ENCODE data around the gene PROX1. TPM values are rescaled to one million over a fixed set of nuclear protein-coding genes. Genes with fewer than 3 reads are reported as not detected.

PROX1 gene
- total RNA-seq, 1 experiment from 2014 or later = not detected

DNA sequence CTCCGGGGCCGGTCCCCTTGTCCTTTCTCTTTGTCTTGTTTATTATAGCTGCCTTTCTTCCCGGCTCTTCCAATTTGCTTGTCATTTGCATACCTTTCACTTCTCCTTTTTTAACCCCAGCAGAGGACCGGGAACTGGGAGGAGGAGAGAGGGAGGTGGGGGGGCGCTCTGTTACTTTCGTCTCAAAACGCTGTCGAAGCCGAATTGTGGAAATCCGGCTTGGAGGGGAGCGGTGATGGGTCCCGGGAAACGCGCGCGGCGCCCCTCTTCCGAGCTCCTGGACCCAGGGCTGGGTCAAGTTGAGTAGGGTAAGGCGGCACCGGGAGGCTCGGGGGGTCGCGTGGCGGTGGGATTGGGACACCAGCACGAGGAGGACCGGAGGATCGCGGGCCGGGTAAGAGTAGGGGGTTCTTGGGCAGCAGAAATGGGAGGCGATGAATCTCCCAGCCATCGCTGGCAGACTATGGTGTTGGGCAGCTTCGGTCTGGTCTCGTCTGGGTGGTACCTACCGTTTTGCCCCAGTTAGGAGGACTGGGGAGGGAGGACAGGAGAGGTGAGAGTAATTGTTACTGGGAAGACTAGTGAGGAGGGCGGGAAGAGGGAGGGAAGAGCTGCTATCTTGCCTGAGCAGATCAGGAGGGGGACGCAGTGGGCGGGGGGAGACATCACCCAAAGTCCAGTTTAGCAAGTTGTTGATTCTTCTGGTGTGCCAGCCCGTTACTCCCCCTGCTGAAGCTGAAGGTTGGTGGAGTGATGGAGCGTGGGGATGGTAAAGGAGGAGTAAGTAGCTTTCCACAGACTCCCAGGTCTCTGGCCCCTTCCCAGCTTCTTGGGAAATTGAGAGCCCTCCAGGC lies 1.5 kb downstream of the PROX1 start:
- no peaks in the 10 kb centered on the region for H3K9me3 ChIP-seq
- no peaks in the 10 kb centered on the region for H3K36me3 ChIP-seq
- H3K4me3 ChIP-seq = peak overlapping the region; percentile 42
- no peak for DNase-seq
- H3K27me3 ChIP-seq = peaks cover 86% of the 10 kb centered on the region

DNA sequence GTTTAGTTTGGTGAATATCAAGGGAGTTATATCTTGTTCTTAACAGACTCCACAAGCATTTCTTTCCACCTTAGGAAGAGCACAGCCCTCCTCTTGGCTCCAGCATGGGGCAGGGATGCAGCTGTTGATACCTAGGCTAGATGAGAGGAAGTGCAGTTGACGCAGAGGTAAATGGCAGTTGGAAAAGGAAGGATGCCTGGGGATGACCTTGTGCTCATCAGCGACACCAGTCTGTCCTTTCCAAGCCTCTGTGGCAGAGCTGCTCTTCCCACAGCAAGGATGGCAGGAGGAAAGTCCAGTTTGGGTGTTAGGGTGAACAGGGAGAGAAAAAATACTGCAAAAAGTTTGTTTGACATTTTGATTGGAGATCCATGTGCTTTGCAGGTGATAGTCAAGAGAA lies 6.2 kb downstream of the PROX1 start:
- no peak for DNase-seq
- Histone ChIP-seq H3K27me3 (peaks cover 49% of the 10 kb centered on the region), H3K4me3 (no peak overlapping the region), H3K36me3 (no peaks in the 10 kb centered on the region), H3K9me3 (no peaks in the 10 kb centered on the region)

DNA sequence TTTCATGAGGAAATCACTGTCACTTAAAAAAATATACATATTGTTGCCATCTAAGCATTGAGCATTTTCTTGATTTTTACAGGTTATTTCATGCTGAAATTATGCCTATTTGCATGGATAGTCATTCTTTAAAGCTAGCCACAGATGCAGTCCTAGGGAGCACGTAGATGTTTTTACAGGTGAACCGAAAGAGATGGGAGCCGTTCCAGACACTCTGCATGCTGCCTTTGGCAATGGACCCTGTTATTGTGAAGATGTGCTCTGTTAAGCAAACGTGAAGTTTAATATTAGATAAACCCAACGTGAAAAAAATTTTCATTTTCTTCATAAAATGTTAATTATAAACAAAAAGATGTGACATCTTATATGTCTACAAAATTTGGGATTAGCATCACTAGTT lies 7.1 kb downstream of the PROX1 start:
- H3K4me3 ChIP-seq = no peak overlapping the region
- no peaks in the 10 kb centered on the region for H3K9me3 ChIP-seq
- DNase-seq = no peak
- H3K36me3 ChIP-seq = no peaks in the 10 kb centered on the region
- peaks cover 42% of the 10 kb centered on the region for H3K27me3 ChIP-seq

DNA sequence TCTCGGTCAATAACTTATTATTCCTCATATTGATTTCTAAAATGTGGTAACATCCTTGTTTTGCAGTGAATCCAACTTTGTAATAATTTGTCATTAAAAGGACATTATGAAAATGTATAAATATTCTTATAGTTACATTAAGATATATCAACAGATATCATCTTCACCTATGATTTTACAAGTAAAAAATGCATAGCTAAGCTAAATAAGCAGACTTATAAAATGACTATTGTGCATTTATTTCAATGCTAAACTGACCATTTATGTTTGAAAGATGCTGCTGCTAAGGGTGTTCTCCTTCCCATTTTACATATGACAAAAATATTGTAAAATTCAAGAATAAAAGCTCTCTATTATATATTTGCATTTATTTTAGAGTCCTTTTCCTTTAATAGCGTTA lies 7.8 kb downstream of the PROX1 start:
- Histone ChIP-seq H3K9me3 (no peaks in the 10 kb centered on the region), H3K36me3 (no peaks in the 10 kb centered on the region), H3K4me3 (no peak overlapping the region), H3K27me3 (peaks cover 38% of the 10 kb centered on the region)
- no peak for DNase-seq

DNA sequence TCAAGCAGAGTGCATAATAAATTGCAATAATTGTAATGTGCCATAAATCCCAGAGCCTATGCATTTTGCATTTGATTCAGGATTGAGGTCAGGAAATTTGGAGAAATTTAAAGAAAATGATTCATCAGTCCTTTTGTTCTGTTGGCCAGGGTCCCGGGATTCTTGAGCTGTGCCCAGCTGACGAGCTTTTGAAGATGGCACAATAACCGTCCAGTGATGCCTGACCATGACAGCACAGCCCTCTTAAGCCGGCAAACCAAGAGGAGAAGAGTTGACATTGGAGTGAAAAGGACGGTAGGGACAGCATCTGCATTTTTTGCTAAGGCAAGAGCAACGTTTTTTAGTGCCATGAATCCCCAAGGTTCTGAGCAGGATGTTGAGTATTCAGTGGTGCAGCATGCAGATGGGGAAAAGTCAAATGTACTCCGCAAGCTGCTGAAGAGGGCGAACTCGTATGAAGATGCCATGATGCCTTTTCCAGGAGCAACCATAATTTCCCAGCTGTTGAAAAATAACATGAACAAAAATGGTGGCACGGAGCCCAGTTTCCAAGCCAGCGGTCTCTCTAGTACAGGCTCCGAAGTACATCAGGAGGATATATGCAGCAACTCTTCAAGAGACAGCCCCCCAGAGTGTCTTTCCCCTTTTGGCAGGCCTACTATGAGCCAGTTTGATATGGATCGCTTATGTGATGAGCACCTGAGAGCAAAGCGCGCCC lies 8.7 kb downstream of the PROX1 start:
- DNase-seq = peak; percentile 65
- Histone ChIP-seq H3K36me3 (no peaks in the 10 kb centered on the region), H3K27me3 (peaks cover 29% of the 10 kb centered on the region), H3K9me3 (no peaks in the 10 kb centered on the region), H3K4me3 (no peak overlapping the region)

DNA sequence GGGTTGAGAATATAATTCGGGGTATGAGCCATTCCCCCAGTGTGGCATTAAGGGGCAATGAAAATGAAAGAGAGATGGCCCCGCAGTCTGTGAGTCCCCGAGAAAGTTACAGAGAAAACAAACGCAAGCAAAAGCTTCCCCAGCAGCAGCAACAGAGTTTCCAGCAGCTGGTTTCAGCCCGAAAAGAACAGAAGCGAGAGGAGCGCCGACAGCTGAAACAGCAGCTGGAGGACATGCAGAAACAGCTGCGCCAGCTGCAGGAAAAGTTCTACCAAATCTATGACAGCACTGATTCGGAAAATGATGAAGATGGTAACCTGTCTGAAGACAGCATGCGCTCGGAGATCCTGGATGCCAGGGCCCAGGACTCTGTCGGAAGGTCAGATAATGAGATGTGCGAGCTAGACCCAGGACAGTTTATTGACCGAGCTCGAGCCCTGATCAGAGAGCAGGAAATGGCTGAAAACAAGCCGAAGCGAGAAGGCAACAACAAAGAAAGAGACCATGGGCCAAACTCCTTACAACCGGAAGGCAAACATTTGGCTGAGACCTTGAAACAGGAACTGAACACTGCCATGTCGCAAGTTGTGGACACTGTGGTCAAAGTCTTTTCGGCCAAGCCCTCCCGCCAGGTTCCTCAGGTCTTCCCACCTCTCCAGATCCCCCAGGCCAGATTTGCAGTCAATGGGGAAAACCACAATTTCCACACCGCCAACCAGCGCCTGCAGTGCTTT lies 9.4 kb downstream of the PROX1 start:
- H3K4me3 ChIP-seq = no peak overlapping the region
- no peaks in the 10 kb centered on the region for H3K36me3 ChIP-seq
- H3K9me3 ChIP-seq = no peaks in the 10 kb centered on the region
- H3K27me3 ChIP-seq = peaks cover 23% of the 10 kb centered on the region
- DNase-seq = no peak

DNA sequence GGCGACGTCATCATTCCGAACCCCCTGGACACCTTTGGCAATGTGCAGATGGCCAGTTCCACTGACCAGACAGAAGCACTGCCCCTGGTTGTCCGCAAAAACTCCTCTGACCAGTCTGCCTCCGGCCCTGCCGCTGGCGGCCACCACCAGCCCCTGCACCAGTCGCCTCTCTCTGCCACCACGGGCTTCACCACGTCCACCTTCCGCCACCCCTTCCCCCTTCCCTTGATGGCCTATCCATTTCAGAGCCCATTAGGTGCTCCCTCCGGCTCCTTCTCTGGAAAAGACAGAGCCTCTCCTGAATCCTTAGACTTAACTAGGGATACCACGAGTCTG lies 10.0 kb downstream of the PROX1 start:
- Histone ChIP-seq H3K27me3 (peaks cover 18% of the 10 kb centered on the region), H3K36me3 (no peaks in the 10 kb centered on the region), H3K9me3 (no peaks in the 10 kb centered on the region), H3K4me3 (no peak overlapping the region)
- DNase-seq = no peak

DNA sequence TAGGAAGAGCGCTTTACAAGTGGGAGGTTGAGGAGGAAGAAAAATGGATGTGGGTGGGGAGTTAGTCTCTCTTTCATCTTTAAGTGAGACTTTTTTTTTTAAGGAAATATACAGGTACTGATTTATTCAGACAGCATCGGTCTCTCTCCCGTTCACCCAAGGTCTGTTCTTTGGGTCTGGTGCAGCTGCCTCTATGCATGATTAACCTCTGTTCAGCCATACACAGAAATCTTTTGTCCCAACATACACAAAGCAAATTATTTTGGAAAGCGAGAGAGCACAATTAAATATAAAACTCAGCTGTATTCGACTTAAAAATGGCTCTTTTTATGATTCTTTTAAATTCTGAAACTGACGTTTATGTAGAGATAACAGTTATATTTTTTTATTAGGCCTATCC lies 11.0 kb downstream of the PROX1 start:
- no peaks in the 10 kb centered on the region for H3K9me3 ChIP-seq
- H3K27me3 ChIP-seq = peaks cover 13% of the 10 kb centered on the region
- no peak overlapping the region for H3K4me3 ChIP-seq
- no peak for DNase-seq
- no peaks in the 10 kb centered on the region for H3K36me3 ChIP-seq

DNA sequence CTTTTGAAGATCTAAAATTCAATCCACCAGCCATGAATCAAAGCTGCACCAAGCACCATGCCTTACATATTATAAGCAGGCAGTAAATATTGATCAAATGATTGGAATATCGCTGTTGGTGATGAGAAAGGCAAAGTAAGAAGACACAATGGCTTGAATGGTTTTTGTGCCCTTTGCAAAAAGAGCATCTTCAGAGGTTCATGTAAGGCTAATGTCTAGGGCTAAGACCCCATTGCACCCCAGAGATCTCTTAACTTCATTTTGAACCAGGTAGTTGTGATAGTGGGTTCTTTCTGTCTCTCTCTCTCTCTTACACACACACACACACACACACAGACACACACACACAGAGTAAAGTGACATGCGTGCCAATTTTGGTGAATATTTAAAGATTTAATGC lies 12.0 kb downstream of the PROX1 start:
- no peaks in the 10 kb centered on the region for H3K36me3 ChIP-seq
- no peaks in the 10 kb centered on the region for H3K9me3 ChIP-seq
- DNase-seq = no peak
- peaks cover 6% of the 10 kb centered on the region for H3K27me3 ChIP-seq
- no peak overlapping the region for H3K4me3 ChIP-seq

DNA sequence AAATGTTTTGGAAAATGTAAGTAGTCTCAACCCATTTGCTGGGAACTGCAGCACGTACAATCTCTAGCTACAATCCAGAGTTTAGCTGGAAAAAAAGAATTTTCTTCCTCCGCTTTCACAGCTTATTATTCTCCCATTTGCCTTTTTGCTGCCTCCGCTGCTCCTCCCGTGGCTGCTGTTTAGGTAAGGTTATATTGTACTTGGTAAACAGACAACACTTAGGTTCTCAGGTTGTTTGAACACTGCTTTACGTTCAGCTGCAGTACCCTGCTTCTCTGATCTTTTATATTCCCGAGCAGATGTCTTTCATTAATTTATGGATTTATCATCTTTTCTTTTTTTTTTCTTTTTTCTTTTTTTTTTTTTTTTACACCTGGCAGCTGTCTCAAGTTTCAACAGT lies 14.3 kb downstream of the PROX1 start:
- DNase-seq = no peak
- Histone ChIP-seq H3K27me3 (peaks cover 8% of the 10 kb centered on the region), H3K36me3 (no peaks in the 10 kb centered on the region), H3K9me3 (no peaks in the 10 kb centered on the region), H3K4me3 (no peak overlapping the region)

DNA sequence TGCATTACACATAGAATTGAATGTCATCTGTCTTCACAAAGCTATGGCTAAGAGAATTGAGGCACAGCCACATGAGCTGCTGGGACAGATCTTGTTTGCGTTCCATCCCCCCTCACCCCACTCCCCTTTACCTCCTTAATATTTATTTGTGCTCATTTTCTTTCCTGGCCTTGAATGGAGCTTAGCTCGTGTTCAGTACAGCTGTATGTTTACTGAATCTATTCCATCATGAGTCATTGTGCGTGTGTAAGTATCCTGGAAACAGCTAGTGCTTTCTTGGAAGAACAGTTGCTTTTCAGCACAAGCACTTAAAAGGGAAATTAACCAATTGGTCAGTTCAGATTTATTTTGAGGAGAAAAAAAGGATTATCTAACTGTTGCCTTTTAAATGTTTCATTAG lies 14.7 kb downstream of the PROX1 start:
- Histone ChIP-seq H3K9me3 (no peaks in the 10 kb centered on the region), H3K27me3 (peaks cover 8% of the 10 kb centered on the region), H3K4me3 (no peak overlapping the region), H3K36me3 (no peaks in the 10 kb centered on the region)
- DNase-seq = no peak

DNA sequence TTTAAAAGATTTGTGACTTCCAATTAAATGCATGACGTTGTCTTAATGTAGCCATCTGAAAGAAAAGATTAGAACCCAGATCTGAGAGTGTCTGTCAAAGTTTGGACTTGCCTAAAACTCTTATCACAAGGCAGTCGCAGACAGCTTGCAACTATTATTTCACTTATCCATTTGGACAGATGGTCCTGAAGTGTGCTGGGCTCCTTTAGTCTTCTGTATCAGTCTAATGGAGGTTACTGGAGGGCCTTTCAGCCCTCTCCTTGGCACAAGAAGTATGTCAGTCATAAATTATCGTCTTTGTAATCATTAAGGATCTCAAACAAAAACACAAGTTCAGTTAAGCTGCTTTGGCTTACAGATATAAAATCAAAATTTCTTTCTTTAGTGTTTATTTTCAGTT lies 15.5 kb downstream of the PROX1 start:
- H3K27me3 ChIP-seq = peaks cover 8% of the 10 kb centered on the region
- no peak for DNase-seq
- no peaks in the 10 kb centered on the region for H3K9me3 ChIP-seq
- H3K36me3 ChIP-seq = no peaks in the 10 kb centered on the region
- H3K4me3 ChIP-seq = no peak overlapping the region

DNA sequence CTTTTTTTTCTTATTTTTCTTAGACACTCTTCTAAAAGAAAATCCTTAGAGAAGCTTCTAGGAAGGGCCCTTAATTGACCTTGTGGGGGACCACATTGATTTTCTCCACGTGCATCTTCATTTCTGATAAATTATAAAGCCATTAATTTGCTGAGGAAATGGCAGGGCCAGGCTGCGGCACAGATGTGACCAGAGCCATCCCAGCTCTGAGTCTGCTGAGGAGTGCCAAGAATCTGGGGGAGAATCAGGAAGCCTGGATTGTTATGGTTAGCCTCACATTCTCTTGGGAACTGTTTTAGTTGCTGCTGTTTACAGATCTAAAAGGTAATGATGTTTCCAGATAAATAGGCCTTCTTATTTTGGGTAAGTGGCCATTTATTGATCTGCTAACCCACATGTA lies 16.2 kb downstream of the PROX1 start:
- Histone ChIP-seq H3K27me3 (peaks cover 8% of the 10 kb centered on the region), H3K9me3 (no peaks in the 10 kb centered on the region), H3K4me3 (no peak overlapping the region), H3K36me3 (no peaks in the 10 kb centered on the region)
- DNase-seq = no peak

DNA sequence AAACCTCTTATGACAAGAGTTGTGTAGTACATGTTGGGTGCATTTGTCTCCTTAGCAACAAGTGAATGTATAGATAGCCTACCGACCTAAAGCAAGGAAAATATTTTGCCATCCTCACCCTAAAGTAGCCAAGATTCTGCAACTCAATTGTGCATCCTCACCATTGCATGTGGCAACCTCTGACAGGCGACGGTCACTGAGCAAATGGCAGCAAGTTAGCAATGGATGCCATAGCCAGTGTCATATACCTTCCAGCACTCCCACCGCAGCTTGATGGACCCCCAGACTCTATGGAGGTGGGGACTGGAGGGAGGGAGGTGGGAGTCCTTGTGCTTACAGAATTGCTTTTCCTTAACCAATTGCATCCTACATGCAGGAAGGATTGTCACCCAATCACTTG lies 17.0 kb downstream of the PROX1 start:
- H3K36me3 ChIP-seq = no peaks in the 10 kb centered on the region
- no peak overlapping the region for H3K4me3 ChIP-seq

DNA sequence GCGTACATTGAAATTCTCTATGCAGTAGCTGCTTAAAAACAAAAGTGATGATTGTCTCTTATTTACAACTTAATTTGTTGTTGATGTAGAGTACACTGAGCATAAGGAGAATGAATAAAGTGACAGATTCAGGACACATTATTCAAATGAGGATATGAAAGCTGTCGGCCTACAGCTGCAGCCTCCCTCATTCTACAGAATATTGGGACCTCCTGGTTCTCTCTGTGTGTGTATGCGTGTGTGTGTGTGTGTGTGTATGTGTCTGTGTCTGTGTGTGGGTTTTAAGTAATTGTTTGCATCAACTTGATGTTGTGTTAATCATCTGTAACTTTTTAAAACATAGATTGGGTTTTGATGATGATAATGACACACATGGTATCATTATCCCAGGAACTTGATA lies 17.9 kb downstream of the PROX1 start:
- H3K9me3 ChIP-seq = no peaks in the 10 kb centered on the region
- H3K4me3 ChIP-seq = no peak overlapping the region
- H3K36me3 ChIP-seq = no peaks in the 10 kb centered on the region
- H3K27me3 ChIP-seq = peaks cover 2% of the 10 kb centered on the region; the same call in 1 of the 2 replicates
- no peak for DNase-seq

More for the DNA sequence above, 17.0 kb downstream of the PROX1 start:
- H3K9me3 ChIP-seq = no peaks in the 10 kb centered on the region
- no peak for DNase-seq
- peaks cover 5% of the 10 kb centered on the region for H3K27me3 ChIP-seq

DNA sequence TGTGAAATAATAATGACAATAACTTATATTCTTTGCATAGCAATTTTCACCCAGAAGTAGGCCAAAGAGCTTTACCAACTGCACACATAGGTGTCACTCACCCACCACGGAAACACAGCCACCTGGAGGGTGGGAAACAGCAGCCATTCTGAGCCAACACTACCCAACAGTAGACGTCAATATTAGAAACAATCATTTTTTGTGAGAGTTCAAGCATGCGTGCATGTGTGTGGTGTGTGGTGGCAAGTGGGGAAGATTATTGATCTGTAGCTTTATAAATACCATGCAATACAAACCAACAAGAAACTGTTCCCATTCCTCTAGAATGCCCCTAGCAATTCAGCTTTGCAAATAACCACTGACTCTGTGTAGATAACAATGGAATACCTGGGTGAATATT lies 19.1 kb downstream of the PROX1 start:
- H3K4me3 ChIP-seq = no peak overlapping the region
- H3K36me3 ChIP-seq = no peaks in the 10 kb centered on the region
- H3K27me3 ChIP-seq = peaks cover 5% of the 10 kb centered on the region; the same call in 1 of the 2 replicates
- DNase-seq = no peak
- H3K9me3 ChIP-seq = no peaks in the 10 kb centered on the region

DNA sequence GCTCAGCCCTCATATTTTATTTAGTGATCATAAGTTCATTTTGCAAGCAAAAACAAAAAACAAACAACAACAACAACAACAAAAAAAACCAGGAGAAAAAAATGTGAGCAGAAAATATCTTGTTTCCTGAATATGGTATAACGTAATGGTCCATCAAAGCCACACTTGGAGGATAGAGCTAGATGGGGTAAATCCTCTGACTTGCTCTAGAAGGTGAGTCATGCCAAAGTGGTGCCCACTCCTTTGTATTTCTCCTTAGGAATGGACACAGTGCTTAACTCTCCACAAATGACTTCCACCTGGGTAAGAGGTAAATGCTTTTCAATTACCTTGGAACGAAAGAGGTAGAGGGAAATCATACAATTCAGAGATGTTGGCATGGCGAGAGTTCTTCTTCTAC lies 20.6 kb downstream of the PROX1 start:
- Histone ChIP-seq H3K9me3 (no peaks in the 10 kb centered on the region), H3K4me3 (no peak overlapping the region), H3K36me3 (no peaks in the 10 kb centered on the region), H3K27me3 (peaks cover 6% of the 10 kb centered on the region; the same call in 1 of the 2 replicates)
- no peak for DNase-seq

Measured in MG63 (cell line).